Kasumi-1 (cell line): ENCODE measurements around the gene SFN.

Experiments
- DNase-seq, 2 experiments: peaks; one replicate each; lab custom pipeline; 2025; lab: John Stamatoyannopoulos, UW

The SFN gene

DNA sequence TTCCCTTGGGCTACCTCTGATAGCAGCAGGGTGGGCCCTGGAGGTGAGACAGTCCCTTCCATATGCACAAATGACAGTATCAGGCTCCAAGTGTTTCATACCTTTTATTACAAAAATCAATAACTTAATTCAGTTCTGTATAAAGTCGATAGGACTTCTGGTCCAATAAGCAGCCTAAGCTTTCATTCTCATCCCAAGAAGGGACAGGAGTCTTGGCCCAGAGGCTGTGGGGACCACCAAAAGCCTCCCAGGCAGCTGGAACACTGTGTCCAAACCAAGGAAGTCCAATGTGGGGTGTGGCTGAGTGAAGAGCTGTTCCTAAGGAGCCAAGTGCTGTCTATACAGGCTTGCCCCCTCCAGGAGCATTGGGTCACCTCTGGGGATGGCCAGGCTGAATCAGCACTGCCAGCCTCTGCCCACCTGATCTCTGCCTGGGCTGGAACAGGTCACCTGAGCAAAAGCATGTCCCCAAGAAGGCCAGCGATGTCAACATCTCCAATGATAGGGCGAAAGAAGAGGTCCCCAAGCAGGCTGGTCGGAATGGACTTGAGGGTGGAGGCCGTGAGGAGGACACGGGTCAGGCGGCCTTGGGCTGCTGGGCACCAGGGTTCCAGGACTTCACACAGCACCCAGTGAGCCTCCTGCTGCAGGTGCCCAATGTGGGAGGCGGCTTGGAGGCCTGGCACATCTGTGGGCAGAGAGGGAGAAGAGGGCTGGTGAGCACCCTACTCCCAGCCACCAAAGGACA is 48.6 kb downstream of the SFN start:
- DNase-seq = no peak

DNA sequence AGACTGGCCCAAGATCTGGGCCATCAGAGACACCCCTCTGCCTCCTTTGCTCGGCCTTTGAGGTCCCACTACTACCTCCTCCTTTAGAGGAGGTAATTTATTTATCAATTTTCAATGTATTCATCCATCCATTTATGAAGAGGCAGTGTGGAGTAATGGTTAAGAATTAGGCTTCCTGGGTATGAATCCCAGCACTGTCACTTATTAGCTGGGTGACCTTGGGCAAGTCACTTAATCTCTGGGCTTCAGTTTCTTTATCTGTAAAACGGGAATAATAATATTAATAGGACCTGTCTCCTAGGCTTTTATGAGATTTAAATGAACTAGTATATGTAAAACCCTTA is 49.2 kb downstream of the SFN start:
- DNase-seq = no peak

DNA sequence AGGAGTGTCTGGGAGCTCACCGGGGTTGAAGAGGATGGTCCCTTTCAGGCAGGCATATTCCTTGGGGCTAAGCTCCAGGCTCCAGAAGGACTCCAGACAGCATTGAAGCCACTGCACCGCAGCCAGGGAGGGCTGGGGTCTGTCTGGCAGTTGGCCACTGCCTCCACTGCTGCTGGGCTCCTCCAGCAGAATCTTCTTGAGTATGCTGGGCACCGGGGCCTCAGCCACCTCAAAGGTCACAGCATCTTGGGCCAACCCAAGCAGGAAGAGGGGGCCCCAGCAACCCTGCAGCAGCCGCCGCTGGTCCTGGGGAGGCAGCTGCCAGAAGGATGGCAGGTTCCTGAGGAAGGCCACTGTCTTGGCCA is 50.4 kb downstream of the SFN start:
- no peak for DNase-seq
